PC-3 (cell line): ENCODE data around the gene CPO. TPM values are rescaled to one million over a fixed set of nuclear protein-coding genes. Genes with fewer than 3 reads are reported as not detected.

Experiments
- ATAC-seq: fragments of 200-7000 bp; cut with Tn5 transposase; 2 replicates; pipeline ENCODE4 v1.9.1; 2020; ENCODE audit warnings: mild to moderate bottlenecking, moderate library complexity
- BruUV-seq: library from RNA; stranded (reverse); fragments of 400-500 nt; replicated peaks from 2 replicates; lab custom pipeline; 2021; lab: Mats Ljungman, UMichigan
- CTCF ChIA-PET: fragments of 300-600 bp; sonication (Branson Sonifier 250); formaldehyde crosslinking; loops from one replicate; lab custom pipeline; 2022; ENCODE audit warnings: antibody characterized with exemption; lab: Charles Lee
- POLR2A ChIA-PET: fragments of 300-600 bp; sonication (Branson Sonifier 250); formaldehyde crosslinking; loops from one replicate; lab custom pipeline; 2022; ENCODE audit warnings: antibody characterized with exemption; ENCODE audit not compliant: unreplicated experiment; lab: Charles Lee
- DNase-seq: peaks from one replicate; pipeline ENCODE4 v3.0.0-alpha.2; 2015
- H2AFZ ChIP-seq: fragments of 300-600 bp; sonication (generic); 2 replicates; pipeline ENCODE4 v1.6.0; 2016; ENCODE audit warnings: antibody characterized with exemption, low read length
- H3F3A ChIP-seq: fragments of 300-600 bp; sonication (generic); one replicate; pipeline ENCODE4 v1.6.0; 2017; ENCODE audit warnings: antibody characterized with exemption, low read length, control low read depth, mild to moderate bottlenecking; ENCODE audit not compliant: unreplicated experiment
- H3K27ac ChIP-seq: fragments of 300-600 bp; sonication (generic); 2 replicates; pipeline ENCODE4 v1.5.1; 2016; ENCODE audit warnings: mild to moderate bottlenecking, low read length
- H3K27me3 ChIP-seq: fragments of 300-600 bp; sonication (generic); 2 replicates; pipeline ENCODE4 v1.6.1; 2016; ENCODE audit warnings: low read length, mixed read lengths
- H3K36me3 ChIP-seq: fragments of 300-600 bp; sonication (generic); 2 replicates; pipeline ENCODE4 v1.6.1; 2016; ENCODE audit warnings: low read depth, mixed run types, low read length, mixed read lengths
- H3K4me1 ChIP-seq: fragments of 300-600 bp; sonication (generic); 2 replicates; pipeline ENCODE4 v1.5.1; 2016; ENCODE audit warnings: low read length; ENCODE audit not compliant: insufficient read depth
- H3K4me2 ChIP-seq: fragments of 300-600 bp; sonication (generic); 2 replicates; pipeline ENCODE4 v1.6.0; 2016; ENCODE audit warnings: low read length
- H3K4me3 ChIP-seq: fragments of 300-600 bp; sonication (generic); 2 replicates; pipeline ENCODE4 v1.5.1; 2016; ENCODE audit warnings: mild to moderate bottlenecking, low read length, mixed read lengths
- H3K79me2 ChIP-seq: fragments of 300-600 bp; sonication (generic); 2 replicates; pipeline ENCODE4 v1.6.1; 2017; ENCODE audit warnings: low read length, mixed read lengths
- H3K9ac ChIP-seq: fragments of 300-600 bp; sonication (generic); 2 replicates; pipeline ENCODE4 v1.6.0; 2016; ENCODE audit warnings: mild to moderate bottlenecking, low read length
- H3K9me2 ChIP-seq: fragments of 300-600 bp; sonication (generic); replicated peaks from 2 replicates; pipeline ENCODE4 v1.6.1; 2016; ENCODE audit warnings: mixed run types, low read length, mixed read lengths
- H3K9me3 ChIP-seq: fragments of 300-600 bp; sonication (generic); 2 replicates; pipeline ENCODE4 v1.6.1; 2016; ENCODE audit warnings: low read length, mixed read lengths
- H4K20me1 ChIP-seq: fragments of 300-600 bp; sonication (generic); 2 replicates; pipeline ENCODE4 v1.6.1; 2016; ENCODE audit warnings: low read length, mixed read lengths
- CTCF ChIP-seq: fragments of 300-600 bp; sonication (generic); conservative IDR thresholded peaks from 2 replicates; pipeline ENCODE4 v1.5.1; 2017; ENCODE audit warnings: antibody characterized with exemption, low read depth, mild to moderate bottlenecking, low read length
- EZH2 ChIP-seq: fragments of 300-600 bp; sonication (generic); IDR thresholded peaks from one replicate; pipeline ENCODE4 v1.6.1; 2017; ENCODE audit warnings: antibody characterized with exemption, mild to moderate bottlenecking, low read length; ENCODE audit not compliant: unreplicated experiment
- EZH2phosphoT487 ChIP-seq: fragments of 300-600 bp; sonication (generic); IDR thresholded peaks from 2 replicates; pipeline ENCODE4 v1.6.1; 2018; ENCODE audit warnings: mild to moderate bottlenecking, antibody characterized with exemption, low read length, borderline replicate concordance
- intact Hi-C: fragments of 100-400 bp; cut with micrococcal nuclease; formaldehyde crosslinking; loops from 2 replicates; pipeline ENCODE4 v1.9.0; 2023
- total RNA-seq: library from RNA; depleted of rRNA; stranded (reverse); fragments of >200 nt; gene quantifications from 2 replicates; pipeline ENCODE4 v1.2.3, GENCODE V29; 2014; rRNA removed

The CPO gene
- total RNA-seq, 1 experiment from 2014 or later, result not detected

DNA sequence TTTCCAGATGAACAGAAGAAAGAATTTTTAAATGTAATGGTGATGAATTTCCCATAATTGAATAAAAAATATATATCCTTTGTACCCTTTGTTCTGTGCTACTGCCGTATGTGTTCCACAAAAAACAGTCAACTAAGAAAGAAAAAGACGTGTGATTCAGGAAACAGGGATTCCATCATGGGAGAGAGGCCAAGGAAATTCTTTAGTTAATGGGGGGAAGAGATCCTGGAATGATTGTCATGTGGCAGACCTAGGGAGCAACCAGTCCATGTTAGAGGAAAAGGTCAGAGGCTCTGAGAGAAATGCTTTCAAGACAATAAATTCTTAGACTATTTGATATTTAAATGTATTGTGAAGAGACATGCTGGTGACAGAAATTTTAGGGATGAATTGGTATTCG, 76.6 kb downstream of the CPO start:
- Histone ChIP-seq H3K79me2 (no peaks in the 10 kb centered on the region), H3K9me2 (no peaks in the 10 kb centered on the region), H3K9ac (no peak overlapping the region), H3K27me3 (no peaks in the 10 kb centered on the region), H3K4me2 (no peak overlapping the region), H3K4me1 (peaks cover 17% of the 10 kb centered on the region), H3F3A (no peaks in the 10 kb centered on the region), H3K36me3 (no peaks in the 10 kb centered on the region), H3K9me3 (no peaks in the 10 kb centered on the region), H4K20me1 (no peaks in the 10 kb centered on the region), H3K27ac (no peak overlapping the region), H3K4me3 (no peak overlapping the region), H2AFZ (no peak overlapping the region)
- ChIA-PET POLR2A (no interaction called here), CTCF (no interaction called here)
- intact Hi-C loops, result no loop called here
- no TSS peak for BruUV-seq
- no peak for TF ChIP-seq CTCF
- TF ChIP-seq EZH2phosphoT487, result no peak
- TF ChIP-seq EZH2, result no peak
- DNase-seq (no peak), ATAC-seq (no peak)

Other genes with a start within 250 kb of the CPO start
- gene DYTN, start 221.1 kb upstream of the CPO start, total RNA-seq, result not detected in 2 replicates
- gene MDH1B, start 174.2 kb upstream of the CPO start, total RNA-seq, result 0.23 and 0.40 TPM in 2 replicates
- gene FASTKD2, start 173.9 kb upstream of the CPO start, total RNA-seq, result 31.2 and 41.4 TPM in 2 replicates
- 4.0 and 5.6 TPM in 2 replicates for gene KLF7, start 226.4 kb downstream of the CPO start, total RNA-seq